Retina (tissue), 1 donor: ENCODE results near the gene FIBCD1.
A peak's percentile ranks its signal among the peaks of the same experiment; 100 is the strongest.

Experiments used
- DNase-seq: peaks from one replicate; pipeline ENCODE4 v3.0.0-alpha.2; 2016

The FIBCD1 gene

GRCh38 chr9:130892477-130893304, 46.4 kb downstream of the FIBCD1 start:
- DNase-seq: peak; percentile 64

GRCh38 chr9:130891688-130892476, 47.2 kb downstream of the FIBCD1 start:
- peak; percentile 94 for DNase-seq

- peak; percentile 72 for DNase-seq
Observed at GRCh38 chr9:130890870-130891687, 48.0 kb downstream of the FIBCD1 start.

- DNase-seq: no peak
Observed at GRCh38 chr9:130890124-130890523, 48.9 kb downstream of the FIBCD1 start.

GRCh38 chr9:130888146-130888885, 50.7 kb downstream of the FIBCD1 start:
- DNase-seq: no peak

- no peak for DNase-seq
Observed at GRCh38 chr9:130887494-130888144, 51.4 kb downstream of the FIBCD1 start.

- no peak for DNase-seq
Observed at GRCh38 chr9:130886981-130887380, 52.1 kb downstream of the FIBCD1 start.

GRCh38 chr9:130885484-130886375, 53.3 kb downstream of the FIBCD1 start:
- no peak for DNase-seq

GRCh38 chr9:130884542-130885483, 54.2 kb downstream of the FIBCD1 start:
- no peak for DNase-seq

- no peak for DNase-seq
Observed at GRCh38 chr9:130884111-130884531, 54.9 kb downstream of the FIBCD1 start.

GRCh38 chr9:130883479-130883878, 55.6 kb downstream of the FIBCD1 start:
- DNase-seq: no peak

- DNase-seq: no peak
Observed at GRCh38 chr9:130882696-130883225, 56.3 kb downstream of the FIBCD1 start.

- no peak for DNase-seq
Observed at GRCh38 chr9:130881516-130881915, 57.5 kb downstream of the FIBCD1 start.

GRCh38 chr9:130880599-130881220, 58.3 kb downstream of the FIBCD1 start:
- DNase-seq: no peak

GRCh38 chr9:130879863-130880411, 59.1 kb downstream of the FIBCD1 start:
- no peak for DNase-seq

- DNase-seq: no peak
Observed at GRCh38 chr9:130878295-130878694, 60.8 kb downstream of the FIBCD1 start.

GRCh38 chr9:130877300-130877699, 61.7 kb downstream of the FIBCD1 start:
- no peak for DNase-seq

- DNase-seq: no peak
Observed at GRCh38 chr9:130874783-130875182, 64.3 kb downstream of the FIBCD1 start.
